ENCODE measurements around the gene SHOX.

SHOX gene

GRCh38 chrX:679291-679979, 48.8 kb downstream of the SHOX start:
- peaks cover 4% of the 10 kb centered on the region for H3K9me3 Mint-ChIP-seq
- no peak overlapping the region for H3K27ac Mint-ChIP-seq
- H3K36me3 Mint-ChIP-seq (ENCODE audit: low read depth), result no peaks in the 10 kb centered on the region
- no peak for TF ChIP-seq CTCF (IDR thresholded peaks at IDR 0.05; ENCODE audit: unreplicated experiment in 3 of 3)
- peak overlapping the region in 2 of 3 experiments; percentile 5 to 33 for H3K4me3 Mint-ChIP-seq
- no peaks in the 10 kb centered on the region for H3K4me1 Mint-ChIP-seq
- H3K27me3 Mint-ChIP-seq (ENCODE audit: low read depth), result peaks cover 65% of the 10 kb centered on the region

- H3K27ac Mint-ChIP-seq, result no peak overlapping the region
- no peaks in the 10 kb centered on the region for H3K36me3 Mint-ChIP-seq (ENCODE audit: low read depth)
- no peak for TF ChIP-seq CTCF (IDR thresholded peaks at IDR 0.05; ENCODE audit: unreplicated experiment in 3 of 3)
- H3K4me1 Mint-ChIP-seq, result no peaks in the 10 kb centered on the region
- H3K9me3 Mint-ChIP-seq, result peaks cover 4% of the 10 kb centered on the region
- peaks cover 62% of the 10 kb centered on the region for H3K27me3 Mint-ChIP-seq (ENCODE audit: low read depth)
- no peak overlapping the region for H3K4me3 Mint-ChIP-seq
Observed at GRCh38 chrX:680062-680461, 49.5 kb downstream of the SHOX start.

GRCh38 chrX:681989-682388, 51.4 kb downstream of the SHOX start:
- Mint-ChIP-seq H3K4me1 (no peaks in the 10 kb centered on the region), H3K4me3 (no peak overlapping the region), H3K9me3 (peaks cover 7% of the 10 kb centered on the region), H3K27ac (no peak overlapping the region), H3K27me3 (ENCODE audit: low read depth) (peaks cover 60% of the 10 kb centered on the region), H3K36me3 (ENCODE audit: low read depth) (no peaks in the 10 kb centered on the region)
- TF ChIP-seq CTCF (IDR thresholded peaks at IDR 0.05; ENCODE audit: unreplicated experiment in 3 of 3), result no peak

GRCh38 chrX:682892-683291, 52.3 kb downstream of the SHOX start:
- peaks cover 52% of the 10 kb centered on the region for H3K27me3 Mint-ChIP-seq (ENCODE audit: low read depth)
- no peaks in the 10 kb centered on the region for H3K4me1 Mint-ChIP-seq
- no peaks in the 10 kb centered on the region for H3K36me3 Mint-ChIP-seq (ENCODE audit: low read depth)
- no peak overlapping the region for H3K27ac Mint-ChIP-seq
- no peak overlapping the region for H3K4me3 Mint-ChIP-seq
- peaks cover 7% of the 10 kb centered on the region for H3K9me3 Mint-ChIP-seq
- no peak for TF ChIP-seq CTCF (IDR thresholded peaks at IDR 0.05; ENCODE audit: unreplicated experiment in 3 of 3)

GRCh38 chrX:683576-683975, 53.0 kb downstream of the SHOX start:
- TF ChIP-seq CTCF (IDR thresholded peaks at IDR 0.05; ENCODE audit: unreplicated experiment in 3 of 3), result no peak
- H3K27ac Mint-ChIP-seq, result no peak overlapping the region
- peaks cover 50% of the 10 kb centered on the region for H3K27me3 Mint-ChIP-seq (ENCODE audit: low read depth)
- H3K9me3 Mint-ChIP-seq, result peaks cover 7% of the 10 kb centered on the region
- no peaks in the 10 kb centered on the region for H3K36me3 Mint-ChIP-seq (ENCODE audit: low read depth)
- H3K4me3 Mint-ChIP-seq, result no peak overlapping the region
- no peaks in the 10 kb centered on the region for H3K4me1 Mint-ChIP-seq
